ENCODE data around the gene OR5AU1.

DNA sequence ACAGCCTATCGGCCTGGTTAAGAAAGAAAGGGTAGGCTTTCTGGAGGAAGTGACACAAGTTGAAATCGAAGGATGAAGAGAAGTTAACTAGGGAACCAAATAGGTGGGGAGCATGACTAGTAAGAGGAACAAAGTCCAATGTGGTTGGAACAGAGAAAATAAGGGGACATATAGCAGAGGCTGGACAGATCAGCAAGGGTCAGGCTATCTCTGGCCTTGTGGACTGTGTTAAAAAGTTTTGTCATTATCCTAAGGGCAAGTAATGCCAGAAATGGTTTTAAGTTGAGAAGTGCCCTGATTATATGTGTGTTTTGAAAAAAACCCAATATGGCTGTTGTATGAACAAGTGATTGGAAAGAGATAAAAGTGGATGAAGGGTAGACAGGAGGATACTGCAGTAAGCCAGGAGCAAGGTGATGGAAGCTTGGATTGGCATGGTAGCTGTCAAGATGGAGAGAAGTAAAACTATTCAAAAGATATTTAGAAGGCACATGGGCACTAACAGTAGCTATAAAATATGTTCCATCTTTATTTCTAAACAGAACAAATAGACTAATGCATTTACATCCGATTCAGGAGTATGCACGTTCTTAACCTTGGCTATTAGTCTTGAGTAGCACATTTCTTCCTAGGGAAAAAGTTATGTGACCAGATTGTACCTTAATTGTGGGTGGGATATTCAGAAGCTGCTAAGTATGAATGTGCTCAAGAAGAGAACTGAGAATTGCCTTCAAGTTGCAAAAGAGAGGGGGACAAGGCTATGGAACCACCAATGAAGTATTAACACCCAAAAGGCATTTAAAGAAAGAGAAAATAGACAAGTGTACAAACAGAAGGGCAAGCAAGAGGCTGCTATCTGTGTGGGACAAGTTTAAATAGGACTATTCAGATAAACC is 46.8 kb upstream of the OR5AU1 start:
- TF ChIP-seq SP1 (IDR thresholded peaks at IDR 0.05) (no peak), LEF1 (IDR thresholded peaks at IDR 0.05; ENCODE audit: borderline replicate concordance) (no peak), BHLHE40 (IDR thresholded peaks at IDR 0.05; ENCODE audit: borderline replicate concordance) (no peak), FOXK2 (IDR thresholded peaks at IDR 0.05) (no peak)

All from HEK293T (cell line).